OCI-LY1 (cell line): ENCODE data around the gene EXOC6B.

Experiments
- EZH2 ChIP-seq: fragments of 200-600 bp; sonication (generic), shearing (Covaris generic); IDR thresholded peaks from 2 replicates; pipeline ENCODE4 v1.8.0; 2017; ENCODE audit warnings: borderline replicate concordance, mixed run types, mild to moderate bottlenecking, antibody characterized with exemption, low read length, moderate library complexity, mixed read lengths
- TF ChIP-seq, protein P1 (sequence below): fragments of 200-600 bp; sonication (generic), shearing (Covaris generic); IDR thresholded peaks from 2 replicates; pipeline ENCODE4 v1.5.1; 2017; ENCODE audit warnings: mild to moderate bottlenecking, antibody characterized with exemption, low read length, moderate library complexity, mixed read lengths

DNA sequence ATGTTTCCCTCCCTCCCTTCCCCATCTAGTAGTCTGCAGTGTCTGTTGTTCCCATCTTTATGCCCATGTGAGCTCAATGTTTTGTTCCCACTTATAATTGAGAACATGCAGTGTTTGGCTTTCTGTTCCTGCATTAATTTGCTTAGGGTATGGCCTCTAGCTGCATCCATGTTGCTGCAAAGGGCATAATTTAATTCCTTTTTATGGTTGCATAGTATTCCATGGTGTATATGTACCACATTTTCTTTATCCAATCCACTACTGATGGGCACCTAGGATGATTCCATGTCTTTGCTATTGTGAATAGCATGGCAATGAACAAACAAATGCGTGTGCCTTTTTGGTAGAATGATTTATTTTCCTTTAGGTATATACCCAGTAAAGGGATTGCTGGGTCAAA lies 617.6 kb downstream of the EXOC6B start:
- TF ChIP-seq, protein P1, sequence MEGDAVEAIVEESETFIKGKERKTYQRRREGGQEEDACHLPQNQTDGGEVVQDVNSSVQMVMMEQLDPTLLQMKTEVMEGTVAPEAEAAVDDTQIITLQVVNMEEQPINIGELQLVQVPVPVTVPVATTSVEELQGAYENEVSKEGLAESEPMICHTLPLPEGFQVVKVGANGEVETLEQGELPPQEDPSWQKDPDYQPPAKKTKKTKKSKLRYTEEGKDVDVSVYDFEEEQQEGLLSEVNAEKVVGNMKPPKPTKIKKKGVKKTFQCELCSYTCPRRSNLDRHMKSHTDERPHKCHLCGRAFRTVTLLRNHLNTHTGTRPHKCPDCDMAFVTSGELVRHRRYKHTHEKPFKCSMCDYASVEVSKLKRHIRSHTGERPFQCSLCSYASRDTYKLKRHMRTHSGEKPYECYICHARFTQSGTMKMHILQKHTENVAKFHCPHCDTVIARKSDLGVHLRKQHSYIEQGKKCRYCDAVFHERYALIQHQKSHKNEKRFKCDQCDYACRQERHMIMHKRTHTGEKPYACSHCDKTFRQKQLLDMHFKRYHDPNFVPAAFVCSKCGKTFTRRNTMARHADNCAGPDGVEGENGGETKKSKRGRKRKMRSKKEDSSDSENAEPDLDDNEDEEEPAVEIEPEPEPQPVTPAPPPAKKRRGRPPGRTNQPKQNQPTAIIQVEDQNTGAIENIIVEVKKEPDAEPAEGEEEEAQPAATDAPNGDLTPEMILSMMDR: no peak
- TF ChIP-seq EZH2: no peak
